ENCODE results near the gene SH3RF1.

The SH3RF1 gene

DNA sequence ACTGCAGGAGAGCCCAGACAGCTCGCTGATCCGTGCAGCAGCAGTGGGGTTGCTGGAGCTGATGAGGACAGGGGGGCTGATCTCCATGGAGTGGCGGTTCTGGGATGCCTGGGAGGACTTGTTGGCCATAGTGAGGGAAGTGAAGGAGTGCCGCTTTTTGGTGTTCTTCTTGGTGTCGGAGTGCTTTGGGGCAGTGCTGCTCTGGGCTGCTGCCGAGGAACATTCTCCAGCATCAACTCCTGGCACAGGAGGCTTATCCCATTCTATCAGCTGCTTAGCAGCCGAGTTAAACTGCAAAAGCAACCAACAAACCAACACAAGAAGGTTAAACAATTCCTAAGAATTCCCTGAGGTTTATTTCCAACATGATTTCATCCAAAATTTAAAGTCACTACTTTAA, 134.4 kb downstream of the SH3RF1 start:
- Histone ChIP-seq H3K79me2 (ENCODE audit: control insufficient read depth, low read length) (no peaks in the 10 kb centered on the region), H3K27me3 (ENCODE audit: control insufficient read depth, low read length) (no peaks in the 10 kb centered on the region), H4K20me1 (ENCODE audit: control insufficient read depth, insufficient read depth, low read depth, low read length) (no peaks in the 10 kb centered on the region), H3K9me3 (ENCODE audit: control insufficient read depth, insufficient read depth, low read length) (no peaks in the 10 kb centered on the region), H3F3A (ENCODE audit: control insufficient read depth, insufficient read depth) (no peaks in the 10 kb centered on the region), H3K4me1 (ENCODE audit: control insufficient read depth, low read length) (no peaks in the 10 kb centered on the region), H3K27ac (ENCODE audit: low read depth, low read length) (no peak overlapping the region), H3K4me3 (ENCODE audit: low read length) (no peak overlapping the region), H3K9me2 (replicated peaks; ENCODE audit: control insufficient read depth, low read length) (no peaks in the 10 kb centered on the region), H3K36me3 (ENCODE audit: control insufficient read depth, low read length) (no peaks in the 10 kb centered on the region), H3K4me2 (ENCODE audit: low read length) (no peak overlapping the region)
- TF ChIP-seq EZH2phosphoT487 (IDR thresholded peaks at IDR 0.05; ENCODE audit: borderline replicate concordance, low read length), result no peak
- TF ChIP-seq, protein P1, sequence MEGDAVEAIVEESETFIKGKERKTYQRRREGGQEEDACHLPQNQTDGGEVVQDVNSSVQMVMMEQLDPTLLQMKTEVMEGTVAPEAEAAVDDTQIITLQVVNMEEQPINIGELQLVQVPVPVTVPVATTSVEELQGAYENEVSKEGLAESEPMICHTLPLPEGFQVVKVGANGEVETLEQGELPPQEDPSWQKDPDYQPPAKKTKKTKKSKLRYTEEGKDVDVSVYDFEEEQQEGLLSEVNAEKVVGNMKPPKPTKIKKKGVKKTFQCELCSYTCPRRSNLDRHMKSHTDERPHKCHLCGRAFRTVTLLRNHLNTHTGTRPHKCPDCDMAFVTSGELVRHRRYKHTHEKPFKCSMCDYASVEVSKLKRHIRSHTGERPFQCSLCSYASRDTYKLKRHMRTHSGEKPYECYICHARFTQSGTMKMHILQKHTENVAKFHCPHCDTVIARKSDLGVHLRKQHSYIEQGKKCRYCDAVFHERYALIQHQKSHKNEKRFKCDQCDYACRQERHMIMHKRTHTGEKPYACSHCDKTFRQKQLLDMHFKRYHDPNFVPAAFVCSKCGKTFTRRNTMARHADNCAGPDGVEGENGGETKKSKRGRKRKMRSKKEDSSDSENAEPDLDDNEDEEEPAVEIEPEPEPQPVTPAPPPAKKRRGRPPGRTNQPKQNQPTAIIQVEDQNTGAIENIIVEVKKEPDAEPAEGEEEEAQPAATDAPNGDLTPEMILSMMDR (IDR thresholded peaks at IDR 0.05; ENCODE audit: low read depth, low read length, poor library complexity, severe bottlenecking), result no peak

DNA sequence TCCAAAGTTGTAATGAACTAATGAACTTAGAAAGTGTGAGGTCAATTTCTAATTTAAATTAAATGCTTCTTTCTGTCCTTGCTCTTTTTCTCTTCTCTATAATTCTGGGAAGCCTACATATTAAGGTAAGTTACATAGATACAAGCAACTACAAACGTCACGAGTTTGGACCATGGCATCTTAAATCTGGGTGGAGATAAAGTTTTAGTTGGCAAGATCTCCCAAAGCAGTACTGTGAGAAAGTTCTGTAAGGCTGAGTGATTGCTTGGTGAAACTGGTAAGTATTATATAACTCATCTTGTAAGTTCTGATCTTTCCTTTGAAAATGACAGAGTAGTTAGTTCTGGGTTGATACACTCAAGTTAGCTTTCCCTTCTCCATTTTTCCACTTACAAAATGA, 135.0 kb downstream of the SH3RF1 start:
- no peak overlapping the region for H3K27ac ChIP-seq (ENCODE audit: low read depth, low read length)
- H3K4me1 ChIP-seq (ENCODE audit: control insufficient read depth, low read length), result no peaks in the 10 kb centered on the region
- no peak overlapping the region for H3K4me2 ChIP-seq (ENCODE audit: low read length)
- TF ChIP-seq, protein P1 (IDR thresholded peaks at IDR 0.05; ENCODE audit: low read depth, low read length, poor library complexity, severe bottlenecking), result no peak
- no peak for TF ChIP-seq EZH2phosphoT487 (IDR thresholded peaks at IDR 0.05; ENCODE audit: borderline replicate concordance, low read length)
- no peaks in the 10 kb centered on the region for H4K20me1 ChIP-seq (ENCODE audit: control insufficient read depth, insufficient read depth, low read depth, low read length)
- H3K79me2 ChIP-seq (ENCODE audit: control insufficient read depth, low read length), result no peaks in the 10 kb centered on the region
- no peaks in the 10 kb centered on the region for H3K36me3 ChIP-seq (ENCODE audit: control insufficient read depth, low read length)
- no peaks in the 10 kb centered on the region for H3K9me3 ChIP-seq (ENCODE audit: control insufficient read depth, insufficient read depth, low read length)
- H3K4me3 ChIP-seq (ENCODE audit: low read length), result no peak overlapping the region
- H3K9me2 ChIP-seq (replicated peaks; ENCODE audit: control insufficient read depth, low read length), result no peaks in the 10 kb centered on the region
- no peaks in the 10 kb centered on the region for H3F3A ChIP-seq (ENCODE audit: control insufficient read depth, insufficient read depth)
- no peaks in the 10 kb centered on the region for H3K27me3 ChIP-seq (ENCODE audit: control insufficient read depth, low read length)

DNA sequence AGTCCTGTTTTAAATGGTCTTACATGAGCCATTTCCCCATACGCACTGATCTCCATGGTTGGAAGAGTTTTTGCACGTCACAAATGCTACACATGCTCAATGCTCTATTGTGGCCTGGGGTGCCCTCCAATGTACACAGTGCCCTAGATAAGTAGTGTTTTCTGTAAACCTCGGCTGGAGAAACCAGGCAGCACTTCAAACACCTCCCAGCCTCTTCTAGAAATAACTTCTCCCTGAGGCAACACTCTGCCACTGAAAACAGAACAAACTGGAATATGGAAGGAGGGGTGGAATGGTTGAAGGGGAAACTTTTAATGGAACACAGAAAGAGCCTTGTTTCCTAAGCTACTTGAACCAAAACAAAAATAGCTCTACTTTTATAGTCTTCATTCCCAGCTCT, 136.8 kb downstream of the SH3RF1 start:
- Histone ChIP-seq H3K9me3 (ENCODE audit: control insufficient read depth, insufficient read depth, low read length) (no peaks in the 10 kb centered on the region), H3K79me2 (ENCODE audit: control insufficient read depth, low read length) (no peaks in the 10 kb centered on the region), H3F3A (ENCODE audit: control insufficient read depth, insufficient read depth) (no peaks in the 10 kb centered on the region), H3K36me3 (ENCODE audit: control insufficient read depth, low read length) (no peaks in the 10 kb centered on the region), H3K27me3 (ENCODE audit: control insufficient read depth, low read length) (no peaks in the 10 kb centered on the region), H4K20me1 (ENCODE audit: control insufficient read depth, insufficient read depth, low read depth, low read length) (no peaks in the 10 kb centered on the region), H3K4me1 (ENCODE audit: control insufficient read depth, low read length) (no peaks in the 10 kb centered on the region), H3K27ac (ENCODE audit: low read depth, low read length) (no peak overlapping the region), H3K4me2 (ENCODE audit: low read length) (no peak overlapping the region), H3K9me2 (replicated peaks; ENCODE audit: control insufficient read depth, low read length) (no peaks in the 10 kb centered on the region), H3K4me3 (ENCODE audit: low read length) (no peak overlapping the region)
- TF ChIP-seq, protein P1 (IDR thresholded peaks at IDR 0.05; ENCODE audit: low read depth, low read length, poor library complexity, severe bottlenecking), result no peak
- no peak for TF ChIP-seq EZH2phosphoT487 (IDR thresholded peaks at IDR 0.05; ENCODE audit: borderline replicate concordance, low read length)

Data from DOHH2 (cell line).